Measurements from ENCODE around the gene GRN. TPM values are rescaled to one million over a fixed set of nuclear protein-coding genes. Genes with fewer than 3 reads are reported as not detected.

The GRN gene
- total and polyA plus RNA-seq, 9 of the 15 experiments (the other 6 are each of a cell fraction or from before 2014, with no cell fraction given) = 5.4 to 75.3 (median 20.7) TPM

- intact Hi-C loops (cut with micrococcal nuclease) (no loop called here), in situ Hi-C loops (cut with MboI) (loop anchor here (25.0 kb wide), 1 partner anchor 409 kb away; the partner anchor contains the start of gene PPY)
- Histone ChIP-seq H3K9me3 (replicated peaks; ENCODE audit: control insufficient read depth, insufficient read depth, low read depth, low read length) (no peaks in the 10 kb centered on the region), H3K27ac (ENCODE audit: extremely low read depth, low read depth, low read length) (no peak overlapping the region), H4K20me1 (replicated peaks; ENCODE audit: control insufficient read depth, insufficient read depth, low read length) (0 out of 2 replicates have a peak, but pooled peaks cover 4% of the 10 kb centered on the region), H2AFZ (ENCODE audit: low read depth, low read length) (peak overlapping the region; percentile 80), H3K79me2 (ENCODE audit: control insufficient read depth, insufficient read depth, low read length) (no peaks in the 10 kb centered on the region), H3K4me2 (ENCODE audit: insufficient read depth, low read length) (peak overlapping the region; percentile 98), H3K27me3 (ENCODE audit: control insufficient read depth in 2 of 2, insufficient read depth in 2 of 2, low read length in 2 of 2) (no peaks in the 10 kb centered on the region; a peak in 1 of 5 replicates), H3K9ac (ENCODE audit: insufficient read depth in 1 of 2, low read depth in 2 of 2, low read length in 2 of 2) (peak overlapping the region in 1 of 2 experiments; percentile 91; a peak in 3 of 4 replicates), H3K4me3 (peak overlapping the region; percentile 65), H3K9me1 (ENCODE audit: control insufficient read depth, insufficient read depth, low read length) (no peaks in the 10 kb centered on the region), H3K4me1 (replicated peaks in 1 of 2; ENCODE audit: control insufficient read depth in 2 of 2, insufficient read depth in 2 of 2, low read length in 2 of 2) (peaks cover 7 to 42% of the 10 kb centered on the region in 2 experiments; a peak in 3 of 5 replicates), H3K36me3 (ENCODE audit: control insufficient read depth, insufficient read depth, low read length) (no peaks in the 10 kb centered on the region; the same call in 2 of the 3 replicates)
- TF ChIP-seq ATF1 (CRISPR knock-in tag; IDR thresholded peaks at IDR 0.05) (no peak), ATF1 (tag; IDR thresholded peaks at IDR 0.05) (no peak), ZFP30 (CRISPR knock-in tag; IDR thresholded peaks at IDR 0.05; ENCODE audit: borderline replicate concordance) (no peak), ZBTB7A (IDR thresholded peaks at IDR 0.05; ENCODE audit: borderline replicate concordance, control insufficient read depth, low read depth, low read length) (peak; percentile 10; the same call in 1 of the 2 replicates), SMAD4 (CRISPR knock-in tag; conservative IDR thresholded peaks at IDR 0.05) (no peak), ESRRB (CRISPR knock-in tag; IDR thresholded peaks at IDR 0.05; ENCODE audit: borderline replicate concordance) (no peak), BDP1 (IDR thresholded peaks at IDR 0.05; ENCODE audit: insufficient read depth, insufficient read length) (no peak), CTBP1 (IDR thresholded peaks at IDR 0.05; ENCODE audit: borderline replicate concordance) (0 out of 2 replicates have a peak, but pooled peaks have one; percentile 1)
- DNase-seq (ENCODE audit: extremely low read depth in 1 of 4, low spot score in 3 of 4) (peak in 1 of 4 experiments; percentile 13), ATAC-seq (no peak), FAIRE-seq (no peak)
- WGBS (ENCODE audit: insufficient coverage, low coverage, missing lambda C conversion rate) = 63% methylated on average over 13 of the region's 13 CpGs
- CTCF ChIA-PET (ENCODE audit: low intra/inter-chr PET ratio) = interaction anchor here (0.5 to 3.5 kb wide), 3 partner anchors 15 to 426 kb away, joined by 3 to 36 read pairs (median 3); no protein-coding TSS in a partner anchor
- POLR2A ChIA-PET = interaction anchor here (0.5 to 2.7 kb wide), 9 partner anchors 10 to 192 kb away, joined by 3 to 8 read pairs (median 3); no protein-coding TSS in a partner anchor
- BruUV-seq (replicated peaks) = no TSS peak
Measured at GRCh38 chr17:44346064-44346844, 1.2 kb downstream of the GRN start.

All from K562 (cell line).